ENCODE results near the gene LAX1.

The LAX1 gene

GRCh38 chr1:203818399-203818798, 53.4 kb downstream of the LAX1 start:
- FAIRE-seq, result no peak

GRCh38 chr1:203823306-203823705, 58.3 kb downstream of the LAX1 start:
- no peak for FAIRE-seq
